GM21786 (cell line): ENCODE results near the gene CIRBP.
"Not testable (repeated sequence)": the region's sequence is repeated elsewhere in the genome, so short reads cannot be mapped to it uniquely, and the experiment has no call there.

Experiments used
- ATAC-seq: cut with Tn5 transposase; IDR thresholded peaks from one replicate; pipeline ENCODE4 v1.9.1; 2021; ENCODE audit not compliant: unreplicated experiment

CIRBP gene

DNA sequence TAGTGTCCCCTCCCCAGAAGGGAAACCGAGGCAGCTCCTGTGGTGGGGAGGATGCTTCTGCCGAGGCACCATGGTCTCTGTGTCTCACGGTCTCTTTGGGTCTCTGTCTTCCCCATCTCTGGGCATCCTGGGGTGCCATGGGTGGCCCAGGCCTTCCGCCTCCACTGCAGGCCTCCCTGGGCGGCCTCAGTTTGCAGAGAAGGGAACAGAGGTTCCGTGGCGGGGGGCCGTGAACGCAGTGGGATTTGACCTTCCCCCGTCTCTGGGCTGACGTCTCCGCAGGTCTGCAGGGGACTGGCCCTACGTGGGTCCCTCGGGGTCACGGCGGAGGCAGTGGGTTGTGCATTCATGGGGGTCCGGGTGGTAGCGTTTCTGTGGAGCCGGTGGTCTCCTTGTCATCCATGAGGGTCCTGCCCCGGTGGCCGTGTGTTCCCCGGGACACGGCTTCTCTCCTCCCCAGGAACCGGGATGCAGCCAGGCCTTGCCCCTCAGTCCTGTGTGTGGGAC, 21.1 kb downstream of the CIRBP start:
- ATAC-seq, result no peak

DNA sequence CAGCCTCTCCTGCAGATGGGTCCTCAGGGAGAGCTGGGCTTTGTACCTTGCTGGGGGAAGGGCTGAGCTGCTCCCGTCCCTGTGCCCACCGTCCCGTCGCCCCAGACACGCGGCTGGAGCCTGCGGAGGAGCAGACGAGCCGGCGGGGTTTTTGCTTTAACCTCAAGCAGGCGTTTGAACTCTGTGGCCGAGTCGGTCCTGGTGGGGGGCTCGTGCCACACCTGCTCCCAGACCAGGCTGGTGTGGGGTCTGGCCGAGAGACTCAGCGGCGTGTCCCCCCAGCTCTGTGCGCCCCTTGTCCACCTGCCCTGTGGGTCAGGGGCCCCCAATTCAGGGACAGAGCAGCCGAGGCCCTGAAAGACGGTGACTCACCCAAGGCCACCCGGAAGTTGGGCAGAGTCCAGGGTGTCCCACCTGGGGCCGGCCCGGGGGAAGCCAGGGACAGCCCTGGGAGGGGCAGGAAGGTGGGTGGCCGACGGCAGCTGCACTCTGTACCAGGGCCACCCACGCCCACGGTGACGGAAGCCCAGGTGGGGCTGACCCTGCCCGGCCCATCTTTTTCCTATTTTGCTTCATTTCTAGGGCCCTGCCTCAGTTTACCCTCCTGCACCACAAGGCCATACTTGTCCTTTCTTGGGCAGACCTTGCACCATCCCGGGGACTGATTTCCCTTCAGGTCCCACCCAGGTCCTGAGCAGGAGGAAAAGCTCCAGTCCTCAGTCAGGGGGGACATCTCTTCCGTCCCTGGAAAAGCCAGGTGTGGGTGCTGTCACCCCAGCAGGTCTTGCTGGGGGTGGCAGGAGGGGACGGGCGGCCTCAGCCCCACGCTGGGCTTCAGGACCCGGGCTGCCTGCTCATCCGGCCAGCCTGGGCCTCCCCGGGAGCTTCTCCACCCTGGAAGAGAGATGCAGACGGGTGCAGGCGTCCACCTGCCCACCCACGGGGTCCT, 21.8 kb downstream of the CIRBP start:
- ATAC-seq, result no peak

DNA sequence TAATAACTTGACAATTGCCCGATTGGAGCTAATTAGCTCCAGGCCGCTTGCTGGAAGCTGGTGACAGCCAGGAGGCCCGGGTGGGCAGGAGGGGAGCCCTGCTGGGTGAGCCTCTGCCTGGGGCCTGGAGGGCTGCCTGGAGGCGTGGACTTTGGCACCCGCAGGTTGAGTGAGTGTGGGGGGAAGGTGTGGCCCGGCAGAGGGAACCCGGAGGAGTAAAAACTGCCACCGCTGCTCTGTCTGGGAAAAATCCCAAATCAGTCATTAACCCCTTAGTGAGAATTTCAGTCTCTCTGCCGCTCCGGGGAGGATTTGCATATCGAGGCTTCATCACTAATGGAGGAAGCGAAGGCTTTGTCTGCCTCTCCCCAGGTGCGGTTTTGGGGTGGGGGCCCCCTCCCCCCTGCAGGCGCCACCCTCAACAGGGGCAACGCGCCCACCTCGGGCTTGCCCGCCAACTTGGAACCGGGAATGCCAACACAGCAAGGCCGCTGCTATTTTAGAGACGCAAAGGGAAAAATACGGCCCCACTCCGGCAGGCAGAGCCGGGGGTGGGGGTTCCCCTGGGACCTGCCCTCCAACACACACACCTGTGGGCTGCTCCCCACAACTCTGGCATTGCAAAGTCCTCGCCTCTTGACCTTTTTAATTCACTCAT, 22.8 kb downstream of the CIRBP start:
- no peak for ATAC-seq

DNA sequence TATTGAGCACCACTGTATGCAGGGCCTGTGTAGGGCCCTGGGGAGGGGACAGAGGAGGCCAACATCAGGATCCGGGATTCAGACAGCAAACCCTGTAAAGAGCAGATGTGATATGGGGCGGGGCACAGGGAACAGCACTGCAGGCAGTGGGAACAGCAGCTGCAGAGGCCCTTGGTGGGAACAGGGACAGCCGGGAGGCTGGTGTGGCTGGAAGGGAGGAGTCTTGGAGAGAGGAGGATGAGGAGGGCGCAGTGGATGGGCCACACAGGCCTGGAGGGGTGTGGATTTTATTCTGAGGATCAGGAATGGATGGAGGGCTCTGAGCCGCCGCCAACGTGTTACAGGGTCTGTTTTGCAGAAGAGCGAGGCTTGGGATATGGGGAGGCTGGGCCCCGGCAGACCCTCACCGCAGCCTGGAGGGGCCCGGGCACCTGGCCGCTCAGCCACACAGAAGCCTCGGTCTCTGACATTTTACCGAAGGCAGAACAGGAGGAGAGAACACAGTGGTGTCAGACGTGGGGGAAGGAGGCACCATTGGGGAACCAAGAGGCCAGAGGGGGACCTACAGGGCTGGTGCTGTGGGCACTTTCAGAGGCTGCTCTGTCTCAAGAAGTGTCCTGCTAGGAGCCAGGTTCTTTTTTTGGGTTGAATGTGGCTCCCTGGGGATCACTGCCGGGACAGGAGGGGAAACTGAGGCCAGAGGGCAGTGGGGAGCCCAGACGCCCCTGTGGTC, 23.5 kb downstream of the CIRBP start:
- ATAC-seq, result no peak

DNA sequence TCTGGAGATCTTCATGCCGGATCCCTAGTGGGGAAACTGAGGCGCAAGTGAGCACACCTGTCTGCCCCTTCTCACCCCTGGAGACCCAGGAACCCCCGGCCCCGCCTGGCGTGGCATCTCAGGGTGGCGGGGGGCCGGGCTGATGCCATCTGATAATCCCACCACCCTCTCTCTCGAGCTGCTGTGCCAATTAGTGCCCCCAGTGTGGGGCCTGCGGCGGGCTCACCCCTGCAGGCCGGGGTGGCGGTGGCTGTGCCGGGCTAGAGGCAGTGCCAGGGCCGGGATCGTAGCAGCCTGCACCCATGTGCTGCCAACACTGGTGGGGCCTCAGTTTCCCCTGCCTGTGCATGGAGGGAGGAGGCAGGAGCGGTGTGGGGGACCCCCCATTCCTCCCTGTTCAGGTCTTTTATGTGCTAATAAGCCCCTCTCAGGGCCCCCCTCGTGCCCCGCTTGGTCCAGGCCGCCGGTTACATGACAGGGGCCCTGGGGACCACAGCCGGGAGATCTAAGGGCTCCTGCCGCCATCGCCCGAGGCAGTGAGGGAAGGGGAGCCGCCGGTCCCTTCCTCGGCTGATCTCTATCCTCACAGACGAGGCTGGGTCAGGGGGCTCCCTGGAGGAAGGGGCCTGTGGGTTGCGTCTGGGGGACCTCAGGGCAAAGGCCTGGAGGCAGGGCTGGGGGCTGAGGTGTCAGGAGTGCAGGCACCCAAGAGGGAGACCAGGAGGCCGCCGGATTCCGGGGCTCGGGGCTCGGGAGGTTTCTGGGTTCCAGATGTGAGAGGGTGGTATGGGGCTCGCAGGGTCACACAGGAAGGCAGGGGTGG, 24.9 kb downstream of the CIRBP start:
- ATAC-seq, result no peak

DNA sequence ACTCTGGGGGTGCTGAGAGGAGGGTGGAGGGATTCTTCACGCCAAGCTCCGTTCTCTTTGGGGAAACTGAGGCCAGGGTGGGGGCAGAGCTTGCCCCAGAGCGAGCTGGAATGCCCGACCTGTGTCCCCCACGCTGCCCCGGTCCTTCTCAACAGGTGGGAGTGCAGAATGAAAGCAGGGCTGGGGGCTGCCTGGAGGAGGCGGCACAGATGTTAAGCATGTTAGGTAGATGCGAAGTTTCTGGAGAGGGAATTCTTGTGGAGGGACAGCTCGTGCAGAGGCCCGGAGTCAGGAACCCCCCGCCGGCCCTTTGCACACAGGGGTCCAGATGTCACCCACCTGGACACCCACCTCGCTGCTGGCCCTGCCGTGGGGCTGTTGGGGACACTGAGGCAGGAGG, 25.6 kb downstream of the CIRBP start:
- no peak for ATAC-seq

DNA sequence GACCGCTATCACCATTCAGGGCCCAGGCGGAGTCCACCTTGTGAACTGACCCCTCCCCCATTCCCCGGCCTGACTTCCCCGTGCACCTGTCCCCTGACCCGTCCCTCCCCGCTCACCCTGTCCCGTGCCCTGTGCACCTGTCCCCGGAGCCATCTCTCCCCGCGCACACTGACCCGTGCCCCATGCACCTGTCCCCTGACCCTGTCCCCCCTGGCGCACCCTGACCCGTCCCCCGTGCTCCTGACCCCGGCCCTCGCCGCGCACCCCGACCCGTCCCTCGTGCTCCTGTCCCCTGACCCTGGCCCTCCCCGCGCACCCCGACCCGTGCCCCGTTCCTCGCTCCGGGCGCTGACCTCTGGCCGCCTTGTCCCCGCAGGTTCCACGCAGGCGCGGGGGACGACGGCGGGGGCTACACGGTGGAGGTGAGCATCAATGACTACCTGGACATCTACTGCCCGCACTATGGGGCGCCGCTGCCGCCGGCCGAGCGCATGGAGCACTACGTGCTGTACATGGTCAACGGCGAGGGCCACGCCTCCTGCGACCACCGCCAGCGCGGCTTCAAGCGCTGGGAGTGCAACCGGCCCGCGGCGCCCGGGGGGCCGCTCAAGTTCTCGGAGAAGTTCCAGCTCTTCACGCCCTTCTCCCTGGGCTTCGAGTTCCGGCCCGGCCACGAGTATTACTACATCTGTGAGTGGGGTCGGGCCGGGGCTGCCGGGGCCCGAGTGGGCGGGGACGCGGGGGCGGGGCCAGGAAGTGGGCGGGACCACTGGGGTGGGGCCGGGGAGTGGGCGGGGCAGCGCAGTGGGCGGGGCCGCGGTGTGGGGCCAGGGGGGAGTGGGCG, 26.3 kb downstream of the CIRBP start:
- no peak for ATAC-seq

DNA sequence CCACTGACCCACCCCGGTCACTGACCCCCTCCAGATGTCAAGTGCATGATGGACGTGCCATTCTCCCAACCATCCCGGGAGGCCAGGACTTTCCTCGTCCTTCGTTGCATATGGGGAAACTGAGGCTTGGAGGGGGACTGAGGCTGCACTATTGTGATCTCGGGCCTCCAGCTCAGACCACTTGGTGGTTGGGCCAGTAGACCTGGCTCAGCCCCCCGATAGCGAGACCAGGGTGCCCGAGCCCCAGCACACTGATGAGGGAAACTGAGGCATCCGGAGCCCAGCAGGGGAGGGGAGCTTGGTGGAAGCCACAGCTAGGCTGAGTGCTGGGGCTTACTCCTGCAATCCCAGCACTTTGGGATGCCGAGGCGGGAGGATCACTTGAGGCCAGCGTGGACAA, 26.9 kb downstream of the CIRBP start:
- ATAC-seq, result no peak

DNA sequence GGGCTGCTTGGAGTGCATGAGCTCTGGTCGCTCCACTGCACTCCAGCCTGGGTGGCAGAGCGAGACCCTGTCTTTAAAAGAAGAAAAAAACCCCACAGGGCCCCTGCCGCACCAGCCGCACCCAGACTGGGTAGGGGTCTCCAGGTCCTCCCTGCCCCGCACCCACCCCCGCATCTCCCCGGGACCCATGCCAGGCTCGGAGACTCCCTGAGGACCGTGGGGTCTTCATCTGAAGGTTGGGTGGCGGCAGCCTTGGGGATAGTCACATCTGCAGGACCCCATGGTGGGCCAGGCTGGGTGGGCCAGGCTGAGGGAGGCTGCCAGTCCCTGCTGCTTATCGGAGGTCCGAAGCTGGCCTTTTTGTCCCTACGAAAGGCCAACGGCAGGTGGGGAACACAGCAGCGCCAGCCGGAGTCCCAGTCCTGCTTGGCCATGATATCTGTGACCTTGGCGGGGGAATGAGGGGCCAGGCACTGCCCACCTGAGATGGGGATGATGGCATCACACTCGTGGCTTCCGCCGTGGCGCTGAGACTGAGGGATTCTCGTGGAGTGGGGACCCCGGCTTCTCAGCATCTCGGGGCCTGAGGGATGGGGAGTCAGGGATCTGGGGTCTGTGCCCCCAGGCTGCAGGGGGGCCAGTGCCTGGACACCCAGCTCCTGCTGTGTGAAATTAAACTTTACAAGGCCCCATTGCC, 27.6 kb downstream of the CIRBP start:
- ATAC-seq, result no peak

DNA sequence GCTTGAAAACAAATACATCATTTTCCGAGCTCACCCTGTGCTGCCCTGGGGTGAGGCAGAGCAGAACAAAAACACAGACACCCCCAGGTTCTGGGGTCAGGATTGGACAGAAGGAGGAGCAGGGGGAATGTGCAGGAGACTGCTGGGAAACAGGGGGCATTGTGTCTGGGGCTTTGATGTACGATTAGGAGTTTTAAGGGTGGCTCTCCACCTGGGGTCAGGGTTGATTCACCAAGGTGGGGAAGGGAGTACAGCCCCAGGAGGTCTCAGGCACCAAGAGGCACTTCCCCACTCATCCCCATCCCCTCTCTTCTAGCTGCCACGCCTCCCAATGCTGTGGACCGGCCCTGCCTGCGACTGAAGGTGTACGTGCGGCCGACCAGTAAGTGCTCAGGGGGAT, 29.1 kb downstream of the CIRBP start:
- ATAC-seq, result no peak

DNA sequence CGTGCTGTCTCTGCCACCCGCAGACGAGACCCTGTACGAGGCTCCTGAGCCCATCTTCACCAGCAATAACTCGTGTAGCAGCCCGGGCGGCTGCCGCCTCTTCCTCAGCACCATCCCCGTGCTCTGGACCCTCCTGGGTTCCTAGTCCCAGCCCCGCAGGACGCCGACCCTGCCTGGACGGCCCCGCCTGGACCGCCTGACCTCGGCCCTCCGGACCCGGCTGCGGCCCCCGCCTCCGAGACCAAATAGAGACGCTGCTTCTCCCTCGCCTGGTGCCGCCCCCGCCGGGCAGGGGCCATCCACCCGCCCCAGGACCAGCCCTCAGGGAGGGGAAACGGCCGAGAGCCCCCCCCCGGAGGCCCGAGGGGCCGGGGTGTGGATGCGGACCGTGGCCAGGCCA, 30.7 kb downstream of the CIRBP start:
- ATAC-seq, result no peak

DNA sequence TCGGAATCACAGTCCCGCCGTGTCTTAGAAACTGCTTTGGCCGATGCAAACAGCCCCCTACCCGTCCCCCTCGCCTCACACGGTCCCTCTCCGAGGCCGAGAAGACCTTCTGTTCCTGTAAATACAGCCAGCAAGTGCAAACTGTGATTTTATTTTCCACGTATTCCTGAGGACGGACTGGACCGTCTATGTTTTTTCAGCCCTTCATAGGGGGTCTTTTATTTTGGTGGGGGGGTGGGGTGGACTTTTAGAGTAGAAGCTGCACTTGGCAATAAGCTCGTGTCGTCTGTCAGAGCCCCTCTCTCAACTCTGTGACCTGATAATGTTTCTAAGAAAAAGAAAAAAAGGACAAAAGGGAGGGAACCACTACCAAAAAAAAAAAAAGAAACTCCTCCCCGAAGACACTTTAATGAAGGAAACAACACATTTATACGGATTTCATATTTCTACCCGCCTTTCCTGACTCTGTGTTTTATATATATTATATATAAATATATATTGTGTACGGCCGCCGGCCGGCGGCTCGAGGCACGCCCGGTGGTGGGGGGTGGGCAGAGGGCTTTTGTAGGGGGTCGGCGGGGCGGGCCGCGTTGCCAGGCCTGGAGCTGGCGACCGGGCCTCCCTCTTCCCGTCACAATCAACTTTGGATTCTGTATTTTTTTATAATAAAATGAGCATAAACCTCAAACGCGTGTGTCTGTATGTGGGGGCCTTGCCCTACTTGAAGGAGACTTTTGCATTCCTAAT, 31.8 kb downstream of the CIRBP start:
- no peak for ATAC-seq

DNA sequence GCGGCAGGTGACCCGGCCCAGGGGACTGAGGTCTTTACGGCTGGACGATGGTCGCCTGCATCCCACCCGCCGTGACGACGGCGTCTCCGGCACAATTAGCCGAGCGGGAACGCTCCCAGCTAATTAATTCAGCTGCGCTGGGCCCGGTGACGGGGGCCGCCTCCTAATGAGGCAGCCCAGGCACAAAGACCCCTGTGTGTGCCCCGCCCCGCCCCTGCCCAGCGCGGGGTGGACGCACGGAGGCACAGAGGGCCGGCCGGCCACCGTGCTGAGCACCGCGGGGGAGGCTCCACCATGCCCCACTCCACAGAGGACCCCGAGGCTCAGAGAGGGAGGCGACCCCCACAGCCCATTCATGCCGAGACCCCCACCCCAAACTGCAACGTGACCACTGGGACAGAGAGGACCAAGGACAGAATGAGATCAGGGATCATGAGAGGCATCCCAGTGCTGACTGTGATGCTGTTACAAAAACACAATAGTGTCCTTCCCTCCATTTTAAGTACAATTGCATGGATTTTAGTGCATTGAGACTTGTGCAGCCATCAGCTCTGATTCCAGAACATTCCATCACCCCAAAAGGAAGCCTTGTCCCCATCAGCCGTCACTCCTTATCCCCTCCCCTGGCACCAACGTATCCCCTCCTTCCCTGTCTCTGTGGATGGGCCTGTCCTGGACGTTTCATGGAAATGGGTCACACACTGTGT, 33.6 kb downstream of the CIRBP start:
- no peak for ATAC-seq

DNA sequence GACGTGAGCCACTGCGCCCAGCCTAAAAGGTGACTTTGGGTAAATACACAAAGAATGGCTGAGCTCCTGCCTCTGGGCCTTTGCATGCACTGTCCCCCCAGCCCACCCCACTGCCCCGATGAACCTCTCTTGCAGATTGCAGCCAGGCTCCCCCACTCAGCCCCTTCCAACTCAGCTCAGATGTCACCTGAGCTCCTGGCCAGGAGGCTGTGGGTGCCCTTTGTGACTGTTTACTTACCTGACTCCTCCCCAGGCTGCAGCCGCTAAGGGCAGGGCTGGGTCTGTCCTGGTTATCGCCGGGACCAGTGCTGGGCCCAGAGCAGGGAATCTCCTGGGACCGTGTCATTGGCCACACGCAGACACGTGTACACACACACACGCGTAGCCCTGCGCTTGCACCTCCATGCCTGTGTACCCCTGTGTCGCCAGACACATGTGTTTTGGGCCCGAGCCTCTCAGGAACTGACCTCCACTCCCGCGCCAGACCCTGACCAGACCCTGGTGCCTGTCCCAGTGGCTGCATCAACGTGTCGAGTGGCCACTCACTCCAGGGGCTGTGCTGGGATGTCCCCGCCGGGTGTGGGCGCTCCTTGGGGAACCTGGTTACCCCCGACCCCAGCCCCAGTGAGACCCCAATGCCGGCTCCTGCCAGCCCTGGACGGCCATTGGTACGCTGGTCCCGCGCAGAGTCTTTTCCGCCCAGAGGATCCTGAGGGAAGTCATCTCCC, 35.2 kb downstream of the CIRBP start:
- no peak for ATAC-seq

DNA sequence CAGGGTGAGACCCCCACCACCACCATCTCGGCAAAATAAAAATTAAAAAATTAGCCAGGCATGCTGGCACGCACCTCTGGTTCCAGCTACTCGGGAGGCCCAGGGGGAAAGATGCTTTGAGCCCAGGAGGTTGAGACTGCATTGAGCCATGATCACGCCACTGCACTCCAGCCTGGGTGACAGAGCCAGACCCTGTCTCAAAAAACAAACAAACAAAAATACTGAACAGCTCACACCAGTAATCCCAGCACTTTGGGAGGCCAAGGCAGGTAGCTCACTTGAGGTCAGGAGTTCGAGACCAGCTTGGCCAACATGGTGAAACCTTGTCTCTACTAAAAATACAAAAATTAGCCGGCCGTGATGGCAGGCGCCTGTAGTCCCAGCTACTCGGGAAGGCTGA, 36.2 kb downstream of the CIRBP start:
- not testable (repeated sequence) for ATAC-seq

DNA sequence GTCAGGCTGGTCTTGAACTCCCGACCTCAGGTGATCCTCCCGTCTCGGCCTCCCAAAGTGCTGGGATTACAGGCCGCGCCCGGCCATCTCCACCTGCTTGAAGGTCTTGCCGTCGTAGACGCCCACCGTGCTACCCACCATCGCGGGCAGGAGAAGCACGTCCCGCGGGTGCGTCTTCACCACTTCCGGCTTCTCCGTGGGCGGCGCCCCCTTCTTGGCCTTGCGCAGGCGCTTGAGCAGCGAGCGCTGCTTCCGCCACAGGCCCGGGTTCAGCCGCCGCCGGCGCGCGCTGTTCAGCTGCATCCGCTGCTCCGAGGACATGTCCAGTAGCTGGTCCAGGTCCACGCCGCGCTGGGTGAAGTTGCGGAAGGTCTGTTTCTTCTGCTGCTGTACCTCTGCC, 38.2 kb downstream of the CIRBP start:
- no peak for ATAC-seq

DNA sequence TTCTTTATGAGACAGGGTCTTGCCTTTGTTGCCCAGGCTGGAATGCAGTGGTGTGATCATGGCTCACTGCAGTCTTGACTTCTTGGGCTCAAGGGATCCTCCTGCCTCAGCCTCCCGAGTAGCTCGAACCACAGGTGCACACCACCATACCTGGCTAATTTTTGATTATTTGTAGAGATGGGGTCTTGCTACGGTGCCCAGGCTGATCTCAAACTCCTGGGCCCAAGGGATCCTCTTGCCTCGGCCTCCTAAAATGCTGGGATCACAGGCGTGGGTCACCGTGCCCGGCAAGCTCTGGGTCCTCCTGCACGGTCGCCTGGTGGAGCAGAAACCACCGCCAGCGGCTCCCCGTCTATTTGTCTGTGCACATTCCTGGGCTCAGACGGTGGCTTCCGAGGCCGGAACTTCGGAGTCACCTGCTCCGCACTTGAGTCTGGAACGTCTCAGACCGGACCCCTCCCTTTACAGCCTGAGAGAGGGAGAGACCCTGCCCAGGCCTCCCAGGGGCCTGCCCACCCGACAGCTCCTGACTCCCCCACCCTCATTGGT, 38.7 kb downstream of the CIRBP start:
- no peak for ATAC-seq
